HEK293 (cell line): ENCODE results near the gene DVL1.

Source experiments
- RBAK ChIP-seq: fragments of 450-650 bp; formaldehyde crosslinking; IDR thresholded peaks from 2 replicates; pipeline ENCODE4 v1.5.1; 2016; ENCODE audit warnings: missing biosample characterization, missing genetic modification characterization
- YY1 ChIP-seq: fragments of 450-650 bp; formaldehyde crosslinking; IDR thresholded peaks from 2 replicates; pipeline ENCODE4 v1.5.1; 2018; ENCODE audit warnings: missing biosample characterization, missing genetic modification characterization
- ZBTB8A ChIP-seq: fragments of 450-650 bp; formaldehyde crosslinking; IDR thresholded peaks from 2 replicates; pipeline ENCODE4 v1.5.1; 2016; ENCODE audit warnings: missing biosample characterization, missing genetic modification characterization
- ZNF175 ChIP-seq: fragments of 450-650 bp; formaldehyde crosslinking; IDR thresholded peaks from 2 replicates; pipeline ENCODE4 v1.5.1; 2016; ENCODE audit warnings: missing biosample characterization, missing genetic modification characterization
- ZNF2 ChIP-seq: fragments of 450-650 bp; formaldehyde crosslinking; IDR thresholded peaks from 2 replicates; pipeline ENCODE4 v1.5.1; 2016; ENCODE audit warnings: missing biosample characterization, missing genetic modification characterization
- ZNF335 ChIP-seq: fragments of 450-650 bp; formaldehyde crosslinking; conservative IDR thresholded peaks from 2 replicates; pipeline ENCODE4 v1.5.1; 2016; ENCODE audit warnings: missing biosample characterization, missing genetic modification characterization
- ZNF610 ChIP-seq: fragments of 450-650 bp; formaldehyde crosslinking; IDR thresholded peaks from 2 replicates; pipeline ENCODE4 v1.5.1; 2016; ENCODE audit warnings: missing biosample characterization, missing genetic modification characterization, borderline replicate concordance
- TF ChIP-seq, protein P1 (sequence below): fragments of 450-650 bp; IDR thresholded peaks from 2 replicates; pipeline ENCODE4 v1.5.1; 2018; ENCODE audit warnings: missing biosample characterization, missing genetic modification characterization
- TF ChIP-seq, protein P2 (sequence below): fragments of 450-650 bp; formaldehyde crosslinking; IDR thresholded peaks from 2 replicates; pipeline ENCODE4 v1.5.1; 2016; ENCODE audit warnings: missing biosample characterization, missing genetic modification characterization
- TF ChIP-seq, protein P3 (sequence below): fragments of 450-650 bp; formaldehyde crosslinking; IDR thresholded peaks from 2 replicates; pipeline ENCODE4 v1.5.1; 2016; ENCODE audit warnings: missing biosample characterization, missing genetic modification characterization
- TF ChIP-seq, protein P4 (sequence below): fragments of 450-650 bp; formaldehyde crosslinking; IDR thresholded peaks from 2 replicates; pipeline ENCODE4 v1.5.0; 2017; ENCODE audit warnings: missing biosample characterization, missing genetic modification characterization, borderline replicate concordance
- TF ChIP-seq, protein P5 (sequence below): fragments of 450-650 bp; formaldehyde crosslinking; IDR thresholded peaks from 2 replicates; pipeline ENCODE4 v1.5.1; 2016; ENCODE audit warnings: missing biosample characterization, missing genetic modification characterization
- TF ChIP-seq, protein P6 (sequence below): fragments of 450-650 bp; formaldehyde crosslinking; optimal IDR thresholded peaks from 2 replicates; pipeline ENCODE3; 2016; ENCODE audit warnings: missing biosample characterization, mild to moderate bottlenecking, missing genetic modification characterization

DNA sequence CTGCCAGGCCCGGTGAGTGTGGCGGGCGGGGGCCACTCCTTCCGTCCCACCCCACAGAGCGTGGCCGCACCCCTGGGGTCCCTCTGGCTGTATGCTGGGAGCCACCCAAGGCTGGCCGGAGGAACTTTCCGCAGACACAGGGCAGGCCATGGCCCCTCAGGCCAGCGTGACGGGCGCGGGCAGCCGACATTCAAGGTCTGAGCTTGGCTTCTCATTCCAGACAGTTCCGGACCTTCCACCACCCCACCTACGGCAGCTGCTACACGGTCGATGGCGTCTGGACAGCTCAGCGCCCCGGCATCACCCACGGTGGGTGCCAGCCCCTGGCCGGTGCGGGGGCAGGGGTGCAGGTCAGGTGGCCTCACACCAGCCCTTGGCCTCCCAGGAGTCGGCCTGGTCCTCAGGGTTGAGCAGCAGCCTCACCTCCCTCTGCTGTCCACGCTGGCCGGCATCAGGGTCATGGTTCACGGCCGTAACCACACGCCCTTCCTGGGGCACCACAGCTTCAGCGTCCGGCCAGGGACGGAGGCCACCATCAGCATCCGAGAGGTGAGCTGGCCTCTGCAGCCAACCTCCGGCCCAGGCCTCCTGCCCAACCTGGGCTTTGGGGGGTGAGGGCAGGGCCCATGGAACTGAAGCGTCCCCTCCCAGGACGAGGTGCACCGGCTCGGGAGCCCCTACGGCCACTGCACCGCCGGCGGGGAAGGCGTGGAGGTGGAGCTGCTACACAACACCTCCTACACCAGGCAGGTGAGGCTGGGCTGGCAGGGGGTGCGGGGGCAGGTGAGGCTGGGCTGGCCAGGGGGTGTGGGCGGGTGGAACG is 61.7 kb downstream of the DVL1 start:
- TF ChIP-seq, protein P1, sequence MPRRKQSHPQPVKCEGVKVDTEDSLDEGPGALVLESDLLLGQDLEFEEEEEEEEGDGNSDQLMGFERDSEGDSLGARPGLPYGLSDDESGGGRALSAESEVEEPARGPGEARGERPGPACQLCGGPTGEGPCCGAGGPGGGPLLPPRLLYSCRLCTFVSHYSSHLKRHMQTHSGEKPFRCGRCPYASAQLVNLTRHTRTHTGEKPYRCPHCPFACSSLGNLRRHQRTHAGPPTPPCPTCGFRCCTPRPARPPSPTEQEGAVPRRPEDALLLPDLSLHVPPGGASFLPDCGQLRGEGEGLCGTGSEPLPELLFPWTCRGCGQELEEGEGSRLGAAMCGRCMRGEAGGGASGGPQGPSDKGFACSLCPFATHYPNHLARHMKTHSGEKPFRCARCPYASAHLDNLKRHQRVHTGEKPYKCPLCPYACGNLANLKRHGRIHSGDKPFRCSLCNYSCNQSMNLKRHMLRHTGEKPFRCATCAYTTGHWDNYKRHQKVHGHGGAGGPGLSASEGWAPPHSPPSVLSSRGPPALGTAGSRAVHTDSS (tag by site-specific recombination) = no peak
- no peak for TF ChIP-seq YY1
- TF ChIP-seq, protein P2, sequence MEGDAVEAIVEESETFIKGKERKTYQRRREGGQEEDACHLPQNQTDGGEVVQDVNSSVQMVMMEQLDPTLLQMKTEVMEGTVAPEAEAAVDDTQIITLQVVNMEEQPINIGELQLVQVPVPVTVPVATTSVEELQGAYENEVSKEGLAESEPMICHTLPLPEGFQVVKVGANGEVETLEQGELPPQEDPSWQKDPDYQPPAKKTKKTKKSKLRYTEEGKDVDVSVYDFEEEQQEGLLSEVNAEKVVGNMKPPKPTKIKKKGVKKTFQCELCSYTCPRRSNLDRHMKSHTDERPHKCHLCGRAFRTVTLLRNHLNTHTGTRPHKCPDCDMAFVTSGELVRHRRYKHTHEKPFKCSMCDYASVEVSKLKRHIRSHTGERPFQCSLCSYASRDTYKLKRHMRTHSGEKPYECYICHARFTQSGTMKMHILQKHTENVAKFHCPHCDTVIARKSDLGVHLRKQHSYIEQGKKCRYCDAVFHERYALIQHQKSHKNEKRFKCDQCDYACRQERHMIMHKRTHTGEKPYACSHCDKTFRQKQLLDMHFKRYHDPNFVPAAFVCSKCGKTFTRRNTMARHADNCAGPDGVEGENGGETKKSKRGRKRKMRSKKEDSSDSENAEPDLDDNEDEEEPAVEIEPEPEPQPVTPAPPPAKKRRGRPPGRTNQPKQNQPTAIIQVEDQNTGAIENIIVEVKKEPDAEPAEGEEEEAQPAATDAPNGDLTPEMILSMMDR (tag by site-specific recombination) = no peak
- TF ChIP-seq, protein P3, sequence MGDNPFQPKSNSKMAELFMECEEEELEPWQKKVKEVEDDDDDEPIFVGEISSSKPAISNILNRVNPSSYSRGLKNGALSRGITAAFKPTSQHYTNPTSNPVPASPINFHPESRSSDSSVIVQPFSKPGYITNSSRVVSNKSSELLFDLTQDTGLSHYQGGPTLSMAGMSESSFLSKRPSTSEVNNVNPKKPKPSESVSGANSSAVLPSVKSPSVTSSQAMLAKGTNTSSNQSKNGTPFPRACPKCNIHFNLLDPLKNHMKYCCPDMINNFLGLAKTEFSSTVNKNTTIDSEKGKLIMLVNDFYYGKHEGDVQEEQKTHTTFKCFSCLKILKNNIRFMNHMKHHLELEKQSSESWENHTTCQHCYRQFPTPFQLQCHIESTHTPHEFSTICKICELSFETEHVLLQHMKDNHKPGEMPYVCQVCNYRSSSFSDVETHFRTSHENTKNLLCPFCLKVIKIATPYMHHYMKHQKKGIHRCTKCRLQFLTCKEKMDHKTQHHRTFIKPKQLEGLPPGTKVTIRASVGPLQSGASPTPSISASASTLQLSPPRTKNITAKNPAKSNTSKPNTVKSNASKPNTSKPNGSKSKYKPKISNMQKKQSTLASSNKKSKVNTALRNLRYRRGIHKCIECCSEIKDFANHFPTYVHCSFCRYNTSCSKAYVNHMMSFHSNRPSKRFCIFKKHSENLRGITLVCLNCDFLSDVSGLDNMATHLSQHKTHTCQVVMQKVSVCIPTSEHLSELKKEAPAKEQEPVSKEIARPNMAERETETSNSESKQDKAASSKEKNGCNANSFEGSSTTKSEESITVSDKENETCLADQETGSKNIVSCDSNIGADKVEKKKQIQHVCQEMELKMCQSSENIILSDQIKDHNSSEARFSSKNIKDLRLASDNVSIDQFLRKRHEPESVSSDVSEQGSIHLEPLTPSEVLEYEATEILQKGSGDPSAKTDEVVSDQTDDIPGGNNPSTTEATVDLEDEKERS (tag by site-specific recombination) = no peak
- no peak for TF ChIP-seq ZBTB8A (tag by site-specific recombination)
- TF ChIP-seq, protein P4, sequence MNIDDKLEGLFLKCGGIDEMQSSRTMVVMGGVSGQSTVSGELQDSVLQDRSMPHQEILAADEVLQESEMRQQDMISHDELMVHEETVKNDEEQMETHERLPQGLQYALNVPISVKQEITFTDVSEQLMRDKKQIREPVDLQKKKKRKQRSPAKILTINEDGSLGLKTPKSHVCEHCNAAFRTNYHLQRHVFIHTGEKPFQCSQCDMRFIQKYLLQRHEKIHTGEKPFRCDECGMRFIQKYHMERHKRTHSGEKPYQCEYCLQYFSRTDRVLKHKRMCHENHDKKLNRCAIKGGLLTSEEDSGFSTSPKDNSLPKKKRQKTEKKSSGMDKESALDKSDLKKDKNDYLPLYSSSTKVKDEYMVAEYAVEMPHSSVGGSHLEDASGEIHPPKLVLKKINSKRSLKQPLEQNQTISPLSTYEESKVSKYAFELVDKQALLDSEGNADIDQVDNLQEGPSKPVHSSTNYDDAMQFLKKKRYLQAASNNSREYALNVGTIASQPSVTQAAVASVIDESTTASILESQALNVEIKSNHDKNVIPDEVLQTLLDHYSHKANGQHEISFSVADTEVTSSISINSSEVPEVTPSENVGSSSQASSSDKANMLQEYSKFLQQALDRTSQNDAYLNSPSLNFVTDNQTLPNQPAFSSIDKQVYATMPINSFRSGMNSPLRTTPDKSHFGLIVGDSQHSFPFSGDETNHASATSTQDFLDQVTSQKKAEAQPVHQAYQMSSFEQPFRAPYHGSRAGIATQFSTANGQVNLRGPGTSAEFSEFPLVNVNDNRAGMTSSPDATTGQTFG (tag by site-specific recombination) = no peak
- no peak for TF ChIP-seq ZNF610 (tag by site-specific recombination)
- TF ChIP-seq RBAK (tag by site-specific recombination) = no peak
- TF ChIP-seq, protein P5, sequence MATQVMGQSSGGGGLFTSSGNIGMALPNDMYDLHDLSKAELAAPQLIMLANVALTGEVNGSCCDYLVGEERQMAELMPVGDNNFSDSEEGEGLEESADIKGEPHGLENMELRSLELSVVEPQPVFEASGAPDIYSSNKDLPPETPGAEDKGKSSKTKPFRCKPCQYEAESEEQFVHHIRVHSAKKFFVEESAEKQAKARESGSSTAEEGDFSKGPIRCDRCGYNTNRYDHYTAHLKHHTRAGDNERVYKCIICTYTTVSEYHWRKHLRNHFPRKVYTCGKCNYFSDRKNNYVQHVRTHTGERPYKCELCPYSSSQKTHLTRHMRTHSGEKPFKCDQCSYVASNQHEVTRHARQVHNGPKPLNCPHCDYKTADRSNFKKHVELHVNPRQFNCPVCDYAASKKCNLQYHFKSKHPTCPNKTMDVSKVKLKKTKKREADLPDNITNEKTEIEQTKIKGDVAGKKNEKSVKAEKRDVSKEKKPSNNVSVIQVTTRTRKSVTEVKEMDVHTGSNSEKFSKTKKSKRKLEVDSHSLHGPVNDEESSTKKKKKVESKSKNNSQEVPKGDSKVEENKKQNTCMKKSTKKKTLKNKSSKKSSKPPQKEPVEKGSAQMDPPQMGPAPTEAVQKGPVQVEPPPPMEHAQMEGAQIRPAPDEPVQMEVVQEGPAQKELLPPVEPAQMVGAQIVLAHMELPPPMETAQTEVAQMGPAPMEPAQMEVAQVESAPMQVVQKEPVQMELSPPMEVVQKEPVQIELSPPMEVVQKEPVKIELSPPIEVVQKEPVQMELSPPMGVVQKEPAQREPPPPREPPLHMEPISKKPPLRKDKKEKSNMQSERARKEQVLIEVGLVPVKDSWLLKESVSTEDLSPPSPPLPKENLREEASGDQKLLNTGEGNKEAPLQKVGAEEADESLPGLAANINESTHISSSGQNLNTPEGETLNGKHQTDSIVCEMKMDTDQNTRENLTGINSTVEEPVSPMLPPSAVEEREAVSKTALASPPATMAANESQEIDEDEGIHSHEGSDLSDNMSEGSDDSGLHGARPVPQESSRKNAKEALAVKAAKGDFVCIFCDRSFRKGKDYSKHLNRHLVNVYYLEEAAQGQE (tag by site-specific recombination) = no peak
- TF ChIP-seq ZNF335 (tag by site-specific recombination) = no peak
- TF ChIP-seq ZNF175 = no peak
- no peak for TF ChIP-seq ZNF2
- TF ChIP-seq, protein P6, sequence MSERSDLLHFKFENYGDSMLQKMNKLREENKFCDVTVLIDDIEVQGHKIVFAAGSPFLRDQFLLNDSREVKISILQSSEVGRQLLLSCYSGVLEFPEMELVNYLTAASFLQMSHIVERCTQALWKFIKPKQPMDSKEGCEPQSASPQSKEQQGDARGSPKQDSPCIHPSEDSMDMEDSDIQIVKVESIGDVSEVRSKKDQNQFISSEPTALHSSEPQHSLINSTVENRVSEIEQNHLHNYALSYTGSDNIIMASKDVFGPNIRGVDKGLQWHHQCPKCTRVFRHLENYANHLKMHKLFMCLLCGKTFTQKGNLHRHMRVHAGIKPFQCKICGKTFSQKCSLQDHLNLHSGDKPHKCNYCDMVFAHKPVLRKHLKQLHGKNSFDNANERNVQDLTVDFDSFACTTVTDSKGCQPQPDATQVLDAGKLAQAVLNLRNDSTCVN (tag by site-specific recombination) = no peak
